Liver (tissue), 9 donors: Measurements from ENCODE around the gene TMPRSS11A. TPM values are rescaled to one million over a fixed set of nuclear protein-coding genes. Genes with fewer than 3 reads are reported as not detected.

Experiments
- DNase-seq: peaks from one replicate; pipeline ENCODE4 v3.0.0-alpha.2; 2017; ENCODE audit warnings: low spot score
- H3K27ac ChIP-seq, 2 donors: one replicate each; pipeline ENCODE4 v1.7.0; 2013; ENCODE audit warnings: inconsistent platforms in 2 of 2, low read length in 2 of 2, control low read depth in 1 of 2, low read depth in 1 of 2, mild to moderate bottlenecking in 1 of 2
- H3K27me3 ChIP-seq, 4 donors: one replicate each; pipeline versions ENCODE4 v1.6.1 to v1.7.0; 2013; ENCODE audit warnings: low read length in 3 of 4, inconsistent platforms in 1 of 4, mild to moderate bottlenecking in 1 of 4, moderate library complexity in 1 of 4; ENCODE audit not compliant: control insufficient read depth in 4 of 4, insufficient read depth in 4 of 4
- H3K36me3 ChIP-seq, 4 donors: one replicate each; pipeline versions ENCODE4 v1.6.1 to v1.7.0; 2013; ENCODE audit warnings: low read length in 3 of 4, mild to moderate bottlenecking in 3 of 4, low read depth in 1 of 4, moderate library complexity in 1 of 4; ENCODE audit not compliant: control insufficient read depth in 4 of 4, insufficient read depth in 3 of 4
- H3K4me1 ChIP-seq, 4 donors: one replicate each; pipeline versions ENCODE4 v1.6.1 to v1.7.0; 2013; ENCODE audit warnings: low read length in 3 of 4, mild to moderate bottlenecking in 3 of 4, moderate library complexity in 1 of 4; ENCODE audit not compliant: control insufficient read depth in 4 of 4, insufficient read depth in 4 of 4
- H3K4me3 ChIP-seq, 3 donors: one replicate each; pipeline versions ENCODE4 v1.6.1 to v1.7.0; 2013; ENCODE audit warnings: low read length in 3 of 3, control low read depth in 1 of 3, low read depth in 1 of 3, mild to moderate bottlenecking in 1 of 3
- H3K9ac ChIP-seq, 2 donors: one replicate each; pipeline ENCODE4 v1.7.0; 2013; ENCODE audit warnings: low read length in 2 of 2, mild to moderate bottlenecking in 2 of 2, moderate library complexity in 2 of 2, control low read depth in 1 of 2, low read depth in 1 of 2
- H3K9me3 ChIP-seq, 4 donors: one replicate each; pipeline versions ENCODE4 v1.6.1 to v1.7.0; 2013; ENCODE audit warnings: low read length in 3 of 4; ENCODE audit not compliant: control insufficient read depth in 4 of 4
- ATF3 ChIP-seq: IDR thresholded peaks from 2 replicates; pipeline ENCODE4 v1.6.1; 2016; ENCODE audit warnings: antibody characterized with exemption
- CTCF ChIP-seq: fragments of 150-350 bp; IDR thresholded peaks from 2 replicates; pipeline ENCODE4 v1.5.1; 2017; ENCODE audit warnings: improper control_type of control experiment, low read depth, low read length; ENCODE audit not compliant: missing input control
- EGR1 ChIP-seq, 2 donors: IDR thresholded peaks; 2 replicates each; pipeline ENCODE4 v1.6.1; 2016 to 2018; ENCODE audit warnings: antibody characterized with exemption in 2 of 2, low read depth in 2 of 2
- FOXA1 ChIP-seq: IDR thresholded peaks from 2 replicates; pipeline ENCODE4 v1.6.1; 2016; ENCODE audit warnings: antibody characterized with exemption
- FOXA2 ChIP-seq: IDR thresholded peaks from 2 replicates; pipeline ENCODE4 v1.6.1; 2016; ENCODE audit warnings: antibody characterized with exemption
- GABPA ChIP-seq, 2 donors: IDR thresholded peaks in 1 of 2; conservative IDR thresholded peaks in 1 of 2; 2 replicates each; pipeline ENCODE4 v1.6.1; 2016; ENCODE audit warnings: antibody characterized with exemption in 2 of 2, mild to moderate bottlenecking in 1 of 2, moderate library complexity in 1 of 2
- HNF4A ChIP-seq, 2 donors: conservative IDR thresholded peaks; 2 replicates each; pipeline ENCODE4 v1.6.1; 2016; ENCODE audit warnings: antibody characterized with exemption in 2 of 2, mild to moderate bottlenecking in 2 of 2
- HNF4G ChIP-seq: IDR thresholded peaks from 2 replicates; pipeline ENCODE4 v1.6.1; 2016; ENCODE audit warnings: antibody characterized with exemption
- JUND ChIP-seq, 2 donors: IDR thresholded peaks; 2 replicates each; pipeline ENCODE4 v1.6.1; 2016; ENCODE audit warnings: antibody characterized with exemption in 2 of 2
- MAX ChIP-seq: IDR thresholded peaks from 2 replicates; pipeline ENCODE4 v1.6.1; 2016; ENCODE audit warnings: antibody characterized with exemption
- NR2F2 ChIP-seq: IDR thresholded peaks from 2 replicates; pipeline ENCODE4 v1.6.1; 2016; ENCODE audit warnings: antibody characterized with exemption
- RAD21 ChIP-seq, 2 donors: IDR thresholded peaks; 2 replicates each; pipeline ENCODE4 v1.6.1; 2016; ENCODE audit warnings: antibody characterized with exemption in 2 of 2, mild to moderate bottlenecking in 2 of 2
- REST ChIP-seq: IDR thresholded peaks from 2 replicates; pipeline ENCODE4 v1.6.1; 2016; ENCODE audit warnings: antibody characterized with exemption, mild to moderate bottlenecking
- RXRA ChIP-seq, 2 donors: IDR thresholded peaks; 2 replicates each; pipeline ENCODE4 v1.6.1; 2017 to 2018; ENCODE audit warnings: antibody characterized with exemption in 2 of 2, mild to moderate bottlenecking in 1 of 2
- SP1 ChIP-seq: IDR thresholded peaks from 2 replicates; pipeline ENCODE4 v1.6.1; 2018; ENCODE audit warnings: antibody characterized with exemption, mild to moderate bottlenecking
- TAF1 ChIP-seq: conservative IDR thresholded peaks from 2 replicates; pipeline ENCODE4 v1.6.1; 2016; ENCODE audit warnings: antibody characterized with exemption, mild to moderate bottlenecking
- YY1 ChIP-seq: IDR thresholded peaks from 2 replicates; pipeline ENCODE4 v1.6.1; 2016; ENCODE audit warnings: antibody characterized with exemption, mild to moderate bottlenecking
- ZBTB33 ChIP-seq: IDR thresholded peaks from 2 replicates; pipeline ENCODE4 v1.6.1; 2016; ENCODE audit warnings: antibody characterized with exemption
- WGBS: extraction: QIAGEN DNeasy Blood & Tissue Kit; methylation state at CpG from one replicate; pipeline ENCODE4 v1.1.7; 2013; 5-methylcytosine and 5-hydroxymethylcytosine counted together
- polyA plus RNA-seq, 2 donors: library from polyadenylated mRNA; stranded (reverse) in 1 of 2; unstranded in 1 of 2; fragments of 200-250 nt in 1 of 2; fragments of >200 nt in 1 of 2; fragmentation: Nextera tagmentation in 1 of 2; extraction: Ambion mirVana in 1 of 2; gene quantifications; one replicate each; pipeline versions ENCODE4 v1.2.1 to v1.2.3, GENCODE V29; 2013 to 2015
- total RNA-seq, 2 donors: library from RNA; depleted of rRNA; stranded (reverse); fragments of >200 nt; gene quantifications; one replicate each; pipeline ENCODE4 v1.2.3, GENCODE V29; 2014
- donor health status: healthy.
- donor health status: healthy.
- donor health status: healthy.
- donor health status: healthy.
- donor health status: healthy.

TMPRSS11A gene
- total and polyA plus RNA-seq, 4 donors, result 0.01 TPM; not detected in 3

- Histone ChIP-seq H3K27me3 (no peaks in the 10 kb centered on the region), H3K4me1 (no peaks in the 10 kb centered on the region), H3K4me3 (no peak overlapping the region), H3K9ac (no peak overlapping the region), H3K27ac (no peak overlapping the region), H3K36me3 (no peaks in the 10 kb centered on the region), H3K9me3 (no peaks in the 10 kb centered on the region)
- WGBS, result 52% methylated on average over 3 of the region's 3 CpGs
- DNase-seq, result no peak
- TF ChIP-seq ATF3, result no peak
- TF ChIP-seq NR2F2, result no peak
- TF ChIP-seq ZBTB33, result no peak
- TF ChIP-seq RAD21 (IDR thresholded peaks at IDR 0.05), result no peak
- TF ChIP-seq SP1, result no peak
- no peak for TF ChIP-seq CTCF
- no peak for TF ChIP-seq GABPA (IDR thresholded peaks at IDR 0.05 in 1 of 2, conservative IDR thresholded peaks at IDR 0.05 in 1 of 2)
- no peak for TF ChIP-seq EGR1 (IDR thresholded peaks at IDR 0.05; ENCODE audit: low read depth in 2 of 2)
- TF ChIP-seq HNF4G, result no peak
- TF ChIP-seq FOXA2, result no peak
- TF ChIP-seq YY1, result no peak
Observed at GRCh38 chr4:67911638-67912037, 51.7 kb downstream of the TMPRSS11A start.

GRCh38 chr4:67911141-67911540 is 52.2 kb downstream of the TMPRSS11A start:
- no peak overlapping the region for H3K27ac ChIP-seq
- no peak for DNase-seq
- 36% methylated on average over 4 of the region's 4 CpGs for WGBS

More at GRCh38 chr4:67911141-67911540, 52.2 kb downstream of the TMPRSS11A start:
- Histone ChIP-seq H3K4me1 (no peaks in the 10 kb centered on the region), H3K9ac (no peak overlapping the region), H3K27me3 (no peaks in the 10 kb centered on the region), H3K4me3 (no peak overlapping the region), H3K9me3 (no peaks in the 10 kb centered on the region), H3K36me3 (no peaks in the 10 kb centered on the region)
- TF ChIP-seq FOXA1 (no peak), SP1 (no peak), JUND (IDR thresholded peaks at IDR 0.05) (no peak), YY1 (no peak), HNF4G (no peak), MAX (no peak), TAF1 (no peak), ZBTB33 (no peak), EGR1 (IDR thresholded peaks at IDR 0.05; ENCODE audit: low read depth in 2 of 2) (no peak), RXRA (IDR thresholded peaks at IDR 0.05) (no peak), ATF3 (no peak), REST (no peak), HNF4A (conservative IDR thresholded peaks at IDR 0.05) (no peak), GABPA (IDR thresholded peaks at IDR 0.05 in 1 of 2, conservative IDR thresholded peaks at IDR 0.05 in 1 of 2) (no peak), NR2F2 (no peak), FOXA2 (no peak), CTCF (no peak), RAD21 (IDR thresholded peaks at IDR 0.05) (no peak)
